ENCODE measurements around the gene HIF1A.
"Not testable (repeated sequence)": the region's sequence is repeated elsewhere in the genome, so short reads cannot be mapped to it uniquely, and the experiment has no call there.

The HIF1A gene

DNA sequence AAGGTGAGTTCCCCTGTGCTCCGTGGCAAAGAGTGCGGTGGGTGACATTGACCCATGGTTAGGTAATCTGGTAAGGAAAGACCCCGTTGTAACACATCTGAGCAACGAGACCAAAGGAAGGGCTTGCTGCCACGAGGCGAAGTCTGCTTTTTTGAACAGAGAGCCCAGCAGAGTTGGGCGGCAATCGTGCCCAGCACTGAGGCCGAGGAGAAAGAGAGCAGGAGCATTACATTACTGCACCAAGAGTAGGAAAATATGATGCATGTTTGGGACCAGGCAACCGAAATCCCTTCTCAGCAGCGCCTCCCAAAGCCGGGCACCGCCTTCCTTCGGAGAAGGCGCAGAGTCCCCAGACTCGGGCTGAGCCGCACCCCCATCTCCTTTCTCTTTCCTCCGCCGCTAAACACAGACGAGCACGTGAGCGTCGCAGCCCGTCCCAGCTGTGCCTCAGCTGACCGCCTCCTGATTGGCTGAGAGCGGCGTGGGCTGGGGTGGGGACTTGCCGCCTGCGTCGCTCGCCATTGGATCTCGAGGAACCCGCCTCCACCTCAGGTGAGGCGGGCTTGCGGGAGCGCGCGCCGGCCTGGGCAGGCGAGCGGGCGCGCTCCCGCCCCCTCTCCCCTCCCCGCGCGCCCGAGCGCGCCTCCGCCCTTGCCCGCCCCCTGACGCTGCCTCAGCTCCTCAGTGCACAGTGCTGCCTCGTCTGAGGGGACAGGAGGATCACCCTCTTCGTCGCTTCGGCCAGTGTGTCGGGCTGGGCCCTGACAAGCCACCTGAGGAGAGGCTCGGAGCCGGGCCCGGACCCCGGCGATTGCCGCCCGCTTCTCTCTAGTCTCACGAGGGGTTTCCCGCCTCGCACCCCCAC lies at the start of gene HIF1A:
Gene HIF1A, plus strand, starts transcription at position 684 of the 865 bp plus-strand sequence. CDS start 292 bp downstream, outside the sequence.
- DNase-seq, result peak; percentile 83 to 97

DNA sequence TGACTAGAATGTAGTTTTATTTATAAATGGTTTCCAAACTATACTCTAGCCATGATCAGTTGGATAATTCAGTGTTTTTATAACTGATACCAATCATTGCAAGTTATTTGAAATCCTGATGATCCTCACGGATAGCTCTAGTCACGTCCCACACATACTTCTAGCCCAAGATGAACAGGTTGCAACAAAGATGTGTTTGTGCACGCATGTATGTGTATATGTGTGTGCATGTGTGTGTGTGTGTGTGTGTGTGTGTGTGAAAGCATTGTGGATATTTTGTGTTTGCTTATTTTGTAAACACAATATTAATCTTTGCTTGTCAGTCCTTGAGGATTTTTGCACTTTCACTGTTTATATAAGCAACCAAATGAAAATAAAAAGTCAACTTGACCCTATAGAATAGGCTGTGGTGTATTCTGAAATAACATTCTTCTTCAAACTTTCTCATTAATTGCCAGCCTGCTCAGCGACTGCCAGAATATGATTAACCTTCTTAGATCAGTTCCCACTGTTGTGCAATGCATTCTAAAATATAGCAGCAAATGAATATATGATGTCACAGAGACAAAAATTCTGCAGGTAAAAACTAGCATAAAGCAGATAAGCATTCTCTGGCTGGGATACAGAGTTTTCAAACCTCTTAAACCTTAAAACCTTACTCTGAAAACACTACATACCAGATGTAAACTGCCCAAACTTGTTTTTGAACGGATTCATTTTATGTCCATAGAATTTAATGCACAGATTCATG lies 48.8 kb upstream of the HIF1A start:
- DNase-seq, result no peak

DNA sequence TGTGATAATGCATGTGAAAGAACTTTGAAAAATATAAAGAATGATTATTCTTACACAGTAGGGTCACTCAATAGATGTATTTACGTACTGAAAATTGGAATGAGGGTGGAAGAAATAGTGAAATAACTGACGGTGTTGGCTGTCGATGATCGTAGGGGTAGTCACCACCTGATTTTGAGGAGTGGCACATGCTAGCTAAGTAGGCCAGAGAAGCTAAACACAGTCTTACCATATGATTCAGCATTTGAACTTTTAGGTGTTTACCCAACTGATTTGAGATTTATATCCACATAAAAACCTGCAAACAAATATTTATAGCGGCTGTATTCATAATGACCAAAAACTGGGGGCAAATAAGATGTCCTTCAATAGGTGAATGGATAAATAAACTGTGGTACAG lies 47.6 kb upstream of the HIF1A start:
- no peak for DNase-seq

DNA sequence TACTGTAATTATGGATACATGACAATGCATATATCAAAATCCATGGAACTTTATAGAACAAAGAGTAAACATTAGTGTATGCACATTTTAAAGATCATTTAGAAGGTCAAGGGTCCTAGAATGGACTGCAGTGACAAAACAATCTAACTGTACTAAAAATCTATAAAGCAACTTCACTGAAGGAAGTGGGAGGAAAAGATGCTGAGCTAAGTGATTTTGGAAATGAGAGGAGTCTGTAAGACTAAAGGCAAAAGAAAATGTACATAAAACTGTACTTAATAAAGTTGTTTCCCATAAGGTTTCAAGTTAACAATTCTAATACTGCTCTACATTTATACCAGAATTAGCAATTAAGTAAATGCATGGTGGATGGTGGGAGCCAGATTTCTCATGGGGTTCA lies 46.9 kb upstream of the HIF1A start:
- no peak for DNase-seq

DNA sequence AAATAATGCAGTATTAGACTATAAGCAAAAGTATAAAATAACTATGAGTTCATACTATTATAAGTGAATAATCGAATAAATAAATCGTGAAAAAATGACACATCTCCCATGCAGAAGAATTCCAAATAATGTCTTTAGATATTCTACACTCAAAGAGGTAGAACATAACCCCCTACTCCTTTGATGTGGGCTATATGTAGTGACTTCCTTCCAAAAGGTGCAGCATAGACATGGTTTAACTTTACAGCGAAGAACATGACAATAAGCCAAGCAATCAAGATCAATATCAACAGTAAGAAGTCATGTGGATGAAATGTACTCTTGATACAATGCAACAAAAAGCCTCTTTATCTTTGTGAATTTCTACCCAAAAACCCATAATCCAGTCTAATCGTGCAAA lies 46.0 kb upstream of the HIF1A start:
- DNase-seq, result no peak

DNA sequence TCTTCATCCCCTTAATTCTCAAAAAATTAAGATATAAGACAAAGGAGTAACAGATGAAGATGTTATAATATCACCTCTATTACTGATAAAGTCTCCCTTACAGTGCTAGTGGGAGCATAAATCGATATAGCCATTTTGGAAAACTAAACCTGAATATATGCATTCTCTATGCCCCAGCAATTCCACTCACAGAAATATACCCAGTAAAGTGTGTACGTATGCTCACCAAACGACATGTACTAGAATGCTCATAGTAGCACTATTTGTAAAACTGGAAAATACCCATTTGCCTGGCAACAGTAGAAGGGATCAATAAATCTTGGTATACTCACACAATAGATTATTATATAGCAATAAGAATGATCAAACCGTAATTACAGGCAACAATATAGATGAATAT lies 44.0 kb upstream of the HIF1A start:
- no peak for DNase-seq

DNA sequence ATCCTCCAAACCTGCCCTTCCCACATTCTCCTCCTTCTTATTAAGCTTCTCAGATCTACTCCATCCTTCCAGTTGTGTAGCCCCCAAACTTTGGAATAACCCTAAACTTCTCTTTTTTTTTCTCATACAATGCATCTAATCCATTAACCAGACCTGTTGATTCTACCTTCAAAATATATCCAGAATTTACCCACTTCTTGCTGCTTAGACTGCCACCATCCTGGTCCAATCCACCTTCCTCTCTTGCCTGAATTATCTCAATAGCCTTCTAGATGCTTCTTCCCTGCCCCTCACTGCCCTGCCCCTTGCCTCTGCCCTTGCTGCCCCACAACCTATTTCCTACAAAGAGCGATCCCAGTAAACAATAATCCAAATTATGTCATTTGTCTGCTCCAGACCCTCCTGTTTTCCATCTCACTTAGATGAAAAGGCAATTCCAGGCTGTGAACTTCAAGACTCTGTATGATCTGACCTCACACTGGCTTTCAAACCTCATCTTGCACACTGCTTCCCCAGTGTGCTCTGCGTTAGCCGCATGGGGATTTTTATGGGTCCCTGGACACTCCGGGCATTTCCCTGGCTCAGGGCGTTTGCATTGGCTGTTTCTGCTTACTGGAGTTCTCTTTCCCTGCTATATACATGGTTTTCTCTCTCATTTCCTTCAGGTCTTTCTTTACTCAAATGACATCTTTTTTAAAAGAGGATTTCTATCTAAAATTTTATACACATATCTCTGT lies 42.6 kb upstream of the HIF1A start:
- DNase-seq, result no peak

DNA sequence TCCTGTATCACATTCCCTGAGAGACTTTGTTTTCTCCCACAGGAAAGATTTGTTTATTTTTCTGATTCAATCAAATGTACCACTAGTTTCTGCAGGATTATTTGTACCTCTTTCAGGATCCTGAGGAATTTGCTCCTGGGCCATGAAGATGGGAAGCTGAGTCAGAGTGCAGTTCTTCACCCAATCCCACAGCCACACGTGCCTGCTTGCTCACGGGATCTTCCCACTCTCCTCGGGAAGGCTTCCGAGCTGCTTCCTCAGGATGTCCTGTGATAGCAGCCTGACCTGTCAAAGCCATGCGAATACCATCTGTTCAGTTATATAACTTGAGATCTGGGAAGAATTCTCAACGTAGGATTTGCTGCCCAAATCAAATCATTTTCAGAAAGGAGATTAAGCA lies 41.8 kb upstream of the HIF1A start:
- DNase-seq, result no peak

DNA sequence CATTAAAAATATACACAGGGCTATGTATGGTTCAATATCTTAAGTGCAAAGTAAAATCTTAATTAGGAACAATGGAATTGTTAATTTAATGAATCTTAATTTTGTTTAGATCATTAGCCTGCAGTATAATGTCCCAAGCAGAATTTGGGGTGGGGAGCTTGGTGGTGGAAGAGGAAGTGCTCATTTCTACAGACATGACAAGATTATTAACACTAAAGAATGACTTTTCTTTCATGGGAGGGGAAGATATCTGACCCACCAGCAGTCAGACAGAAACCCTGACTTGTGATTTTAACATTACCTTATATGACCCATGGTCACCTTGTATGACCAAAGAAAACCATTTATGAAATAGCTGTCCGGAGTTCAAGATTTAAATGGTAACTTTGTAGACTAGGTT lies 41.3 kb upstream of the HIF1A start:
- DNase-seq, result no peak

DNA sequence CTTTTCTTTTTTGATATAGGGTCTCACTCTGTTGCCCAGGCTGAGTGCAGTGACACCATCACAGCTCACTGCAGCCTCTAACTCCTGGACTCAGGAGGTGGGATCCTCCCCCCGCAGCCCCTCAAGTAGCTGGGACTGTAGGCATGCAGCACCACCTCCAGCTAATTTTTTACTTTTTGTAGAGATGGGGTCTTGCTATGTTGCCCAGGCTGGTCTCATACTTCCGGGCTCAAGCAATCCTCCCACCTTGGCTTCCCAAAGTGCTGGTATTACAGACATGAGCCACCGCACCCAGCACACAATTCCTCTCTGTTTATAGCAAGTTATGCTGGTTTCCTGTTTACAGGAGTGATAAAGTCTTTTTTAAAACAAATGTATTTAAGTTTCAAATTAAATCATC lies 39.5 kb upstream of the HIF1A start:
- no peak for DNase-seq

DNA sequence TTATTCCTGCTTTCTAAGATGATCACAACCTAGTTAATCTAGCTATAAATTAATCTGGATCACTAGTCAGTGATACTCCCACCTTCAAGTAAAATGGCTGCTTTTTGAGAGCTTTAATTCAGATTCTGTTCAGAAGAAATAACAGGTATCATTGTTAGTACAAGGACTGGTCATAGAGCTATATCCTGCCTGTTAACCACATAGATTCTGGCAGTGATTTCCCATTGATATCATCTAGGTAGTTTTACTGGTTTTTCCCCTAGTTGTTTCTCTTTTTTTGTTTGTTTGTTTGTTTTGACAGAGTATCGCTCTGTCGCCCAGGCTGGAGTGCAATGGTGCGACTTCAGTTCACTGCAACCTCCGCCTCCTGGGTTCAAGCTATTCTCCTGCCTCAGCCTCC lies 39.0 kb upstream of the HIF1A start:
- no peak for DNase-seq

DNA sequence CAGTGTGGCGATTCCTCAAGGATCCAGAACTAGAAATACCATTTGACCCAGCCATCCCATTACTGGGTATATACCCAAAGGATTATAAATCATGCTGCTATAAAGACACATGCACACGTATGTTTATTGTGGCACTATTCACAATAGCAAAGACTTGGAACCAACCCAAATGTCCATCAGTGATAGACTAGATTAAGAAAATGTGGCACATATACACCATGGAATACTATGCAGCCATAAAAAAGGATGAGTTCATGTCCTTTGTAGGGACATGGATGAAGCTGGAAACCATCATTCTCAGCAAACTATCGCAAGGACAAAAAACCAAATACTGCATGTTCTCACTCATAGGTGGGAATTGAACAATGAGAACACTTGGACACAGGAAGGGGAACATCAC lies 37.2 kb upstream of the HIF1A start:
- not testable (repeated sequence) for DNase-seq

DNA sequence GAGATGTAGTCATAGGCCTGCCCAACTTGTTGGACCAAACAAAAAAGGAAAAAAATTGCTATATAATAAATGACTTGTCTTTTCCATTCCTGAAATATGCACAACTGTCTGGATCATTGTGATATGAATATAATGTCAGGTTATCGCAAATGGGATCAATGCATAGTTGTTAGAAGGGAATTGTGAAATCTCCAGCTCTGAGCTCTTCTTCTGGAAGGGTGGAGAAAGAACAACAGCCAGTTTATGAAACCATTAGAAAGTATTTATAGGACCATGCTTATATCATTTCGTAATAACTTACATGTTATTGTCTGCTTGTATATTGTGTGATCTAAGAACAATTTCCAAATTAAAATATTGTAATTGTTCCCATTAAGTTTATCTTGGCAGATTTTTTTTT lies 35.7 kb upstream of the HIF1A start:
- no peak for DNase-seq

DNA sequence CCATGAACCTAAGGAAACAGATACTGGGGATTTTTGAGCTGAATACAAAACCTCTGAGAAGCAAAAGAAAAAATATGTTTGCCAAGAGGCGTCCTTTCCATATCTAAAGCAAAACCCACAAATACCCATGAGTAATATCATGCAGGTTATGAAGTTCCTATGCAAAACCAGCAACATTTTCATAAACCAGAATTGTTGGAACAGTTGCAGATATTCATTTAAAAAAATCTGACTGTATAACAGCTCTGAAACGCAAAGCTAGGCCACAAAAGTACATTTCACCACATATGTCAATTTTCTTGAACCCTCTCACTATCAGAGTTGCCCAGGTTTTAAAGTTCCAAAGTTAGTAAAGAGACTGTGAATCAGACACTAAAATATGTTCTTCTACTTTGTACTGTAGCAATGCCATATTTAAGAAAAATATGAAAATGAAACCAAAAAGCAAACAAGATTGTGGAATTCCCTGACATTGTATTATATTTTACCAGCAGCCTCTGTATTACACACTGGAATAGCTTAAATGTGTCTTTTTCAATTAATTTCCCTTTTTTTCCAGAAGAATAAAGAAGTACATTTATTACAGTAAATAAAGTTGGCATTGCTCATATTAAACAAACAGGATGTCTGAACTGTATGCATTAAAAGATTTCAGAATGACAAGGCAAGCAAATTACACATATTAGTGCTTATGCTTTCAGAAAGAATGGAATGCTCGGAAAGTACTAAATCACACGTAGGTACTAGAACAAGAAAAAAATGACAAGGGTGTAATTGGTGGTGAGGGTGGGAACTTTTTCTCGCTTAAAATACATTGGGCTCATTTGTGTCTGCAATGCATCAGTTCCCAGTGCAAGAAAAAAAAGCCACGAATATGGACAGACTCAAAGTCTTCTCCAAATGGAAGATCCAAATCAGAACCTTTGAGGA lies 33.6 kb upstream of the HIF1A start:
- DNase-seq, result no peak

DNA sequence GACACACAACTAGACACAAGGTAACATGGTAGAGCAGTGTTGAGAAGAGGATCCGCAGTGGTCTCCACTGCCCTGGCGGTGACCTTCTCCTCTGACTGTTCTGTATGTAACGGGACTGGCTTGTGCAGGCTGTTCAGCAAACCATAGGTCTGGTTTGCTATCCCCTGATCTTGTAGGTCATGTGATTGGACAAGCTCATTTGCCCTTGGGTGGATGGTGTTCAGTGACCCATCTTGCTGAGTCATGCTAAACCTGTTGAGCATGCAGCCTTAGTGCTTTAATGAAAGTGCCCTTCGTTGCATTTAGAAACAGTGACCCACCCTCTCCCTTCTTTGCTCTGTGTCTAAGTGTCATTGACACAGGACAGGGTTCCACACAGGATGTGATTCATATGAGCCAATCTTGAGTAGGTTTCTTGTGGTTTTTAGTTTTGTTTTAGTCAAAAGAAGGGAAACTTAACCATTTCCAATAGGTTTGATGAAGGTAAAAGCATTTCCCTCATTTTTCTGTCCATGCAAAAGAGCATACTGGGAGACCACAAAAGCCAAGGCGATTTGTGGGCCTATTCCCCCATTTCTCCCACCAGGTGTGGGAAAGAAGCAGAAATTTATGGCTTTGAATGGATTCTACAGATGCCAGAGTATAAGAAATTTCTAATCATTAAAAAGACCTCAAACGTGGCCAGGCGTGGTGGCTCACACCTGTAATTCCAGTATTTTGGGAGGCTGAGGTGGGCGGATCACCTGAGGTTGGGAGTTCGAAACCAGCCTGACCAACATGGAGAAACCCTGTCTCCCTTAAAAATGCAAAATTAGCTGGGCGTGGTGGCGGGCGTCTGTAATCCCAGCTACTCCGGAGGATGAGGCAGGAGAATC lies 32.6 kb upstream of the HIF1A start:
- no peak for DNase-seq

DNA sequence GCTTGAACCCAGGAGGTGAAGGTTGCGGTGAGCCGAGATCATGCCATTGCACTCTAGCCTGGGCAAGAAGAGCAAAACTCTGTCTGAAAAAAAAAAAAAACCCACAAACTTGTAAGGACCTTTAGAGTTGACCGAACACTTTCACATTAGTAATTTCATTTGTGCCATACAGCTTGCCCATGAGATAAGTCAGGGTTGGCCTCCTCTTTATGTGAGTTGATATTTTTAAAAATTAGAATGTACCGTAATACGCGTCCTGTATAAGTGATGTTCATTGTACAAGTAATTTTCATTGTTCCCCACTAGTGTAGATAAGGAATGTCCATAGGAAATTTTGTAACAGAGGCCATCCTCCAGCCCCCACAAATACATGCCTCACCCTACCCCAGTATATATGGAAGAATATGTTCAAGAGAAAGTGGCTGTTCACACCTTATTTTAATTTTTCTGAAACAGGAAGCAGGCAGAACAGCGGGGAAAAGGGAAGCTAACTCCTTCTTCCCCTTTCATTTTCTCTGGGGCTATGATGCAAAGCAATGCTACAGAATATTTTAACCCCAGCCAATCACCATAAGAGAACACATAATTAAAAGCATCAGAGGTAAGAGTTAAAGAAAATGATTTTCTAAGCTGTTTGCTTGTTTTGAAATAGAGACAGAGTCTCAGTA lies 31.9 kb upstream of the HIF1A start:
- no peak for DNase-seq

DNA sequence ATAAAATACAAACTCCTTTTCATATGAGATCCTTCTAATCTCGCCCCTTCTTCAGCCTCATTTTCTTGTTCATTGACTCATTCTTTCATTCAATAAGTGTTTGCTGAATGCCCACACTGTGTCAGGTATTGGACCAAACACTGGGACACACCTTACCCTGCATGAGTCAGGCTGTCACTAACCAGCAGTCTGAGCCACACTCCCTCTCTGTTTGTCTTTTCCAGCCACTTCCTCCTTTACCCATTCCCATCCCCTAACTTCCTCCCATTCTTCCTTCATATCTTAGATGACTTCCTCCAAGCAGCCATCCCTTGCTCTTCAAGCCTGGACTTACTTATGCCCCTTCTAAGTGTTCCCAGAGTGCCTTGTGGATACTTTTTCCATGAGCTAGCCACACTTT lies 27.0 kb upstream of the HIF1A start:
- DNase-seq, result no peak

DNA sequence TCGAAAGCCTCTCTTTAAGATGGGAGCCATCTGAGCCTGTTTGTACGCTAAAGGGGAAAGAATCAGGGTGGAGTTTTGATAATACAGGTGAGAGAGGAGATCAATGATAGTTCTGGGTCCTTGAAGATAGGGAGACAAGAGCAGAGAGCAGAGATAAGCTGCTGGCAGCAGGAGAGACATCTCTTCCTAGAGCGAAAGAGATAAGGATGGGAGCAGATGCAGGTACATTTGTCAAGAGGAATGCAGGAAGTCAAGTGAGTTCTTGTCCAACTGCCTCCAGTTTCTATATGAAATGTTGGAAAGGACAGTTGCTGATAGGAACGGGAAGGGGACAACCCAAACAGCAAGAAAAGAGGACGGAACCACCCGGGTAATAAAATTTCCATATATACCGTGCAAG lies 24.7 kb upstream of the HIF1A start:
- DNase-seq, result no peak

DNA sequence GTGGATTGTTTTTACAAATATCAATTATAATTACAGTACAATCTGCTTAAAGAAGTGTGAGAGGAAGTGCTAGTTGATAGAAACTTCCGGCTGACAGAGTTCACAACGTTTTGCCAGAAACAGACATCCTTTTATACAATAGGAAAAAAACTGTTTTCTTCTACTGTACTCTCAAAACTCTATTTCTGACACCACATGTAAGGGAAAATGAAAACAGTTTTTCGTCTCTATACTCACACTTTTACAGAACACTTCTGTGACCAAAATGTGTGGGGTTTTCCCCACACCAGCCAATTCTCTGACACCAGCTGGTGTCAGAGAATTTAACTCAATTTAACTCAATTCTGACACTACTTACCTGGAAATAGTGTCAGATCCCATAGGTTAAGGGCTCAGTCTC lies 24.2 kb upstream of the HIF1A start:
- no peak for DNase-seq

DNA sequence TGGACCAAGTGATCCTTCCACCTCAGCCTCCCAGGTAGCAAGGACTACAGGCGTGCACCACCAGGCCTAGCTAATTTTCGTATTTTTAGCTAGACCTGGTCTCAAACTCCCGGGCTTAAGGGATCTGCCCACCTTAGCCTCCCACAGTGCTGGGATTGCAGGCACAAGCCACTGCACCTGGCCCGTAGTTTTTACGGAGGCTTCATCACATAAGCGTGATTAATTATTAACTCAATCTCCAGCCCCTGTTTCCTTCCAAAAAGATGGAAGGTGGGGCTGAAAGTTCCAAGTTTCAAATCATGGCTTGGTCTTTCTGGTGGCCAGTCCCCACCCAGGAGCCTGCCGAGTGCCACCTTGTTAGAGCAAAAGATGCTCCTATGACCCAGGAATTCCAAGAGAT lies 22.5 kb upstream of the HIF1A start:
- no peak for DNase-seq

DNA sequence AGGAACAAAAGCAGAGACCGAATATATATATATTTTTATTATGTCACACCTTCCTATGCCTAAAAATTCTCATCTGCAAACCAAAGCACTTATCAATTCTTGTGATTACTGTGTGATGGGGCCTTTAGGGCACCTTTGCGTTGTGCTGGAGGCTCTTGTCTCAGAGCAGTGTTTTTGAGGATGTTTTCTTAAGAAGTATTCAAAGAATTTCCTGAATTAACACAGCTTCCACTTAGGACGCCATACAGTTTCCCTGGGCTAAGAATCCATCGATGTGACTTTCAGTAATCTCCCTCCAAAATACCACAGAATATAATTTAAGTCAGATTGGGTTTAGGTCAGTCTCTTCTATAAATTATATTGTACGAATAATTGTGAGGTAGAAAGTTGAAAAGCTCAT lies 22.0 kb upstream of the HIF1A start:
- DNase-seq, result no peak

All from NCI-H446 (cell line).